MCF 10A (cell line): ENCODE results near the gene AP1M1. TPM values are rescaled to one million over a fixed set of nuclear protein-coding genes. Genes with fewer than 3 reads are reported as not detected.
"Not testable (repeated sequence)": the region's sequence is repeated elsewhere in the genome, so short reads cannot be mapped to it uniquely, and the experiment has no call there.

Experiments used
- BruUV-seq: library from RNA; stranded (reverse); fragments of 400-500 nt; replicated peaks from 2 replicates; lab custom pipeline; 2021; lab: Mats Ljungman, UMichigan
- CTCF ChIA-PET: fragments of 300-600 bp; sonication (Branson Sonifier 250); formaldehyde crosslinking; extraction: SDS; loops from one replicate; lab custom pipeline; 2021; ENCODE audit warnings: antibody characterized with exemption, inconsistent platforms; lab: Yijun Ruan, JAX
- POLR2A ChIA-PET: fragments of 300-600, 350-650 bp; sonication (Branson Sonifier 250); formaldehyde crosslinking; extraction: SDS; loops from one replicate; lab custom pipeline; 2020; ENCODE audit warnings: antibody characterized with exemption, inconsistent platforms; lab: Yijun Ruan, JAX
- DNase-seq: peaks from one replicate; pipeline ENCODE4 v3.0.0-alpha.2; 2018; ENCODE audit not compliant: unreplicated experiment
- H3K27ac Mint-ChIP-seq: one replicate; pipeline ENCODE4 v1.8.0; 2022; ENCODE audit warnings: mild to moderate bottlenecking, low read depth, mixed read lengths; ENCODE audit not compliant: unreplicated experiment
- H3K27me3 Mint-ChIP-seq: one replicate; pipeline ENCODE4 v1.8.0; 2022; ENCODE audit warnings: mixed read lengths; ENCODE audit not compliant: insufficient read depth, unreplicated experiment
- H3K36me3 Mint-ChIP-seq: one replicate; pipeline ENCODE4 v1.8.0; 2022; ENCODE audit warnings: mild to moderate bottlenecking, moderate library complexity, mixed read lengths; ENCODE audit not compliant: insufficient read depth, unreplicated experiment
- H3K4me1 Mint-ChIP-seq: one replicate; pipeline ENCODE4 v1.8.0; 2022; ENCODE audit warnings: mixed read lengths; ENCODE audit not compliant: insufficient read depth, unreplicated experiment
- H3K4me3 Mint-ChIP-seq: one replicate; pipeline ENCODE4 v1.8.0; 2022; ENCODE audit warnings: mild to moderate bottlenecking, moderate library complexity, mixed read lengths; ENCODE audit not compliant: unreplicated experiment
- H3K9me3 Mint-ChIP-seq: one replicate; pipeline ENCODE4 v1.8.0; 2022; ENCODE audit warnings: mixed read lengths; ENCODE audit not compliant: unreplicated experiment
- CTCF ChIP-seq: fragments of 200-600 bp; IDR thresholded peaks from one replicate; pipeline ENCODE4 v1.8.0; 2022; ENCODE audit warnings: antibody characterized with exemption, mild to moderate bottlenecking; ENCODE audit not compliant: unreplicated experiment
- intact Hi-C: fragments of 100-400 bp; cut with micrococcal nuclease; formaldehyde crosslinking; loops from 2 replicates; pipeline ENCODE4 v1.14.1; 2022
- total RNA-seq: library from RNA; stranded (reverse); gene quantifications from 2 replicates; pipeline ENCODE4 v1.2.3, GENCODE V29; 2022

AP1M1 gene
- total RNA-seq, 1 experiment from 2014 or later = 53.8 TPM

- no peaks in the 10 kb centered on the region for H3K36me3 Mint-ChIP-seq
- no peak for TF ChIP-seq CTCF
- DNase-seq = no peak
- no peak overlapping the region for H3K27ac Mint-ChIP-seq
- peaks cover 47% of the 10 kb centered on the region for H3K27me3 Mint-ChIP-seq
- peaks cover 5% of the 10 kb centered on the region for H3K4me1 Mint-ChIP-seq
- BruUV-seq = no TSS peak
- intact Hi-C loops = no loop called here
- no peak overlapping the region for H3K4me3 Mint-ChIP-seq
- H3K9me3 Mint-ChIP-seq = no peaks in the 10 kb centered on the region
- CTCF ChIA-PET = no interaction called here
- POLR2A ChIA-PET = no interaction called here
Measured at GRCh38 chr19:16284505-16284904, 86.8 kb downstream of the AP1M1 start.

- H3K4me1 Mint-ChIP-seq, H3K27ac Mint-ChIP-seq, POLR2A ChIA-PET, H3K9me3 Mint-ChIP-seq, H3K4me3 Mint-ChIP-seq, BruUV-seq, CTCF ChIA-PET, intact Hi-C loops, H3K36me3 Mint-ChIP-seq, DNase-seq: not testable (repeated sequence)
- peaks cover 47% of the 10 kb centered on the region for H3K27me3 Mint-ChIP-seq
Measured at GRCh38 chr19:16285079-16285478, 87.4 kb downstream of the AP1M1 start.

- H3K4me3 Mint-ChIP-seq = no peak overlapping the region
- no peaks in the 10 kb centered on the region for H3K4me1 Mint-ChIP-seq
- POLR2A ChIA-PET = no interaction called here
- TF ChIP-seq CTCF = no peak
- BruUV-seq = no TSS peak
- CTCF ChIA-PET = no interaction called here
- intact Hi-C loops = no loop called here
- no peaks in the 10 kb centered on the region for H3K36me3 Mint-ChIP-seq
- DNase-seq = peak; percentile 8
- no peaks in the 10 kb centered on the region for H3K9me3 Mint-ChIP-seq
- no peak overlapping the region for H3K27ac Mint-ChIP-seq
- H3K27me3 Mint-ChIP-seq = peaks cover 47% of the 10 kb centered on the region
Measured at GRCh38 chr19:16285769-16286498, 88.2 kb downstream of the AP1M1 start.

GRCh38 chr19:16288544-16288943 lies 90.8 kb downstream of the AP1M1 start:
- Mint-ChIP-seq H3K27ac (no peak overlapping the region), H3K4me3 (no peak overlapping the region), H3K36me3 (no peaks in the 10 kb centered on the region), H3K4me1 (no peaks in the 10 kb centered on the region), H3K27me3 (peaks cover 36% of the 10 kb centered on the region), H3K9me3 (no peaks in the 10 kb centered on the region)
- TF ChIP-seq CTCF = no peak
- ChIA-PET CTCF (interaction anchor here (1.3 kb wide), 1 partner anchor 42 kb away, joined by 6 read pairs; no protein-coding TSS in a partner anchor), POLR2A (no interaction called here)
- DNase-seq = no peak
- no TSS peak for BruUV-seq
- intact Hi-C loops = no loop called here
